AG10803 (cell line): ENCODE results near the gene ASB10.

ENCODE experiments used
- DNase-seq: peaks from one replicate; pipeline ENCODE4 v3.0.0; 2010; ENCODE audit warnings: low read depth
- H3K4me3 ChIP-seq: 2 replicates; pipeline ENCODE4 v1.5.1; 2011; ENCODE audit warnings: mild to moderate bottlenecking, low read length, control low read depth
- TF ChIP-seq, protein P1 (sequence below): conservative IDR thresholded peaks from 2 replicates; pipeline ENCODE4 v1.5.1; 2011; ENCODE audit warnings: mild to moderate bottlenecking, low read length, control low read depth, inconsistent platforms

Gene ASB10

GRCh38 chr7:151202836-151203235 lies 15.8 kb upstream of the ASB10 start:
- no peak for DNase-seq
- TF ChIP-seq, protein P1, sequence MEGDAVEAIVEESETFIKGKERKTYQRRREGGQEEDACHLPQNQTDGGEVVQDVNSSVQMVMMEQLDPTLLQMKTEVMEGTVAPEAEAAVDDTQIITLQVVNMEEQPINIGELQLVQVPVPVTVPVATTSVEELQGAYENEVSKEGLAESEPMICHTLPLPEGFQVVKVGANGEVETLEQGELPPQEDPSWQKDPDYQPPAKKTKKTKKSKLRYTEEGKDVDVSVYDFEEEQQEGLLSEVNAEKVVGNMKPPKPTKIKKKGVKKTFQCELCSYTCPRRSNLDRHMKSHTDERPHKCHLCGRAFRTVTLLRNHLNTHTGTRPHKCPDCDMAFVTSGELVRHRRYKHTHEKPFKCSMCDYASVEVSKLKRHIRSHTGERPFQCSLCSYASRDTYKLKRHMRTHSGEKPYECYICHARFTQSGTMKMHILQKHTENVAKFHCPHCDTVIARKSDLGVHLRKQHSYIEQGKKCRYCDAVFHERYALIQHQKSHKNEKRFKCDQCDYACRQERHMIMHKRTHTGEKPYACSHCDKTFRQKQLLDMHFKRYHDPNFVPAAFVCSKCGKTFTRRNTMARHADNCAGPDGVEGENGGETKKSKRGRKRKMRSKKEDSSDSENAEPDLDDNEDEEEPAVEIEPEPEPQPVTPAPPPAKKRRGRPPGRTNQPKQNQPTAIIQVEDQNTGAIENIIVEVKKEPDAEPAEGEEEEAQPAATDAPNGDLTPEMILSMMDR = no peak
- no peak overlapping the region for H3K4me3 ChIP-seq

DNA sequence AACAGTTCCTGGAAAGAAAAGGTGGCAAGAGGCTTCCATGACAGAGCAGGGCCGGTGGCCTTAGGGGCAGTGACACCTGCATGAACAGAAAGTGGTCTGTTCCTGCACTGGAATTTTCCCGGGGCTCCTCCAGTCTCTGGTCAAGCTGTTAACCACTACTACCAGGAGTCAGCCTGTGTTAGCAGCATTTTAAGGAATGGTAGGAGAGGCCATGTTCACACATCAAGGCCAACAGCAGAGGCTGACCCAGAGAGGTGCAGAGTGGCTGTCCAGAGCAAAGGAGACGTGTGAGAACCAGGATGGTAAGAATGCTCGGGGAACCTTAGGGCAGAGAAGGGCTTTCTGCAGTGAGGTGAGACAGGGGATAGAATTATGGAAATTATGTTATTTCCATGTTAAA lies 14.7 kb upstream of the ASB10 start:
- H3K4me3 ChIP-seq = no peak overlapping the region
- DNase-seq = no peak
- TF ChIP-seq, protein P1 = no peak

- no peak for DNase-seq
- TF ChIP-seq, protein P1 = no peak
- H3K4me3 ChIP-seq = no peak overlapping the region
These were observed 14.3 kb upstream of the ASB10 start for GRCh38 chr7:151201344-151201743.

GRCh38 chr7:151198945-151199848 lies 12.1 kb upstream of the ASB10 start:
- no peak for DNase-seq
- no peak overlapping the region for H3K4me3 ChIP-seq
- TF ChIP-seq, protein P1 = no peak

- H3K4me3 ChIP-seq = no peak overlapping the region
- TF ChIP-seq, protein P1 = no peak
- no peak for DNase-seq
These were observed 10.9 kb upstream of the ASB10 start for GRCh38 chr7:151197932-151198331.

- TF ChIP-seq, protein P1 = no peak
- DNase-seq = no peak
- no peak overlapping the region for H3K4me3 ChIP-seq
These were observed 8.8 kb upstream of the ASB10 start for GRCh38 chr7:151195616-151196450.

- H3K4me3 ChIP-seq = no peak overlapping the region
- TF ChIP-seq, protein P1 = no peak
- DNase-seq = no peak
These were observed 7.1 kb upstream of the ASB10 start for GRCh38 chr7:151194188-151194587.
